HG02981 (cell line): Measurements from ENCODE around the gene MPZL1.

ENCODE experiments used
- ATAC-seq: cut with Tn5 transposase; IDR thresholded peaks from one replicate; pipeline ENCODE4 v1.9.1; 2021; ENCODE audit warnings: mild to moderate bottlenecking, moderate library complexity; ENCODE audit not compliant: unreplicated experiment

MPZL1 gene

GRCh38 chr1:167747988-167748387, 26.2 kb downstream of the MPZL1 start:
- no peak for ATAC-seq

- no peak for ATAC-seq
Measured at GRCh38 chr1:167748906-167749305, 27.1 kb downstream of the MPZL1 start.

- no peak for ATAC-seq
Measured at GRCh38 chr1:167749741-167750140, 28.0 kb downstream of the MPZL1 start.

GRCh38 chr1:167750641-167751040, 28.9 kb downstream of the MPZL1 start:
- no peak for ATAC-seq

- no peak for ATAC-seq
Measured at GRCh38 chr1:167751676-167752075, 29.9 kb downstream of the MPZL1 start.

GRCh38 chr1:167752219-167752985, 30.6 kb downstream of the MPZL1 start:
- ATAC-seq: no peak

GRCh38 chr1:167755654-167756053, 33.9 kb downstream of the MPZL1 start:
- no peak for ATAC-seq

- no peak for ATAC-seq
Measured at GRCh38 chr1:167756730-167757405, 35.1 kb downstream of the MPZL1 start.

GRCh38 chr1:167757433-167758309, 35.9 kb downstream of the MPZL1 start:
- no peak for ATAC-seq

- ATAC-seq: no peak
Measured at GRCh38 chr1:167761400-167761799, 39.6 kb downstream of the MPZL1 start.

- no peak for ATAC-seq
Measured at GRCh38 chr1:167762061-167762746, 40.4 kb downstream of the MPZL1 start.

- no peak for ATAC-seq
Measured at GRCh38 chr1:167763525-167764220, 41.9 kb downstream of the MPZL1 start.

- ATAC-seq: no peak
Measured at GRCh38 chr1:167764458-167765330, 42.9 kb downstream of the MPZL1 start.

GRCh38 chr1:167765496-167765895, 43.7 kb downstream of the MPZL1 start:
- ATAC-seq: no peak

GRCh38 chr1:167766538-167766937, 44.8 kb downstream of the MPZL1 start:
- no peak for ATAC-seq

GRCh38 chr1:167767761-167768160, 46.0 kb downstream of the MPZL1 start:
- no peak for ATAC-seq

GRCh38 chr1:167770127-167770526, 48.3 kb downstream of the MPZL1 start:
- no peak for ATAC-seq

GRCh38 chr1:167772436-167772835, 50.7 kb downstream of the MPZL1 start:
- no peak for ATAC-seq

- ATAC-seq: no peak
Measured at GRCh38 chr1:167773516-167773915, 51.7 kb downstream of the MPZL1 start.
